Activated naive CD4-positive, alpha-beta T cell treated with anti-CD3 and anti-CD28 coated beads, Interleukin-2, amount 50 U/mL, for 24 hours (primary cell): ENCODE results near the gene MED17.
"Not testable (repeated sequence)": the region's sequence is repeated elsewhere in the genome, so short reads cannot be mapped to it uniquely, and the experiment has no call there.

ENCODE experiments used
- H3K27ac Mint-ChIP-seq: one replicate; pipeline ENCODE4 v1.8.0; 2021; ENCODE audit warnings: mild to moderate bottlenecking, mixed read lengths
- H3K27me3 Mint-ChIP-seq: one replicate; pipeline ENCODE4 v1.8.0; 2021; ENCODE audit warnings: mixed read lengths
- H3K36me3 Mint-ChIP-seq: one replicate; pipeline ENCODE4 v1.8.0; 2021; ENCODE audit warnings: mixed read lengths
- H3K4me1 Mint-ChIP-seq: one replicate; pipeline ENCODE4 v1.8.0; 2021; ENCODE audit warnings: mixed read lengths
- H3K4me3 Mint-ChIP-seq: one replicate; pipeline ENCODE4 v1.8.0; 2021; ENCODE audit warnings: mild to moderate bottlenecking, mixed read lengths
- H3K9me3 Mint-ChIP-seq: one replicate; pipeline ENCODE4 v1.8.0; 2021; ENCODE audit warnings: mixed read lengths

Gene MED17

GRCh38 chr11:93774560-93774959 lies 9.5 kb upstream of the MED17 start:
- not testable (repeated sequence) for H3K27ac Mint-ChIP-seq, H3K4me3 Mint-ChIP-seq, H3K4me1 Mint-ChIP-seq, H3K36me3 Mint-ChIP-seq, H3K9me3 Mint-ChIP-seq, H3K27me3 Mint-ChIP-seq

GRCh38 chr11:93775289-93775688 lies 8.8 kb upstream of the MED17 start:
- no peaks in the 10 kb centered on the region for H3K4me1 Mint-ChIP-seq
- H3K4me3 Mint-ChIP-seq, result no peak overlapping the region
- H3K9me3 Mint-ChIP-seq, result no peaks in the 10 kb centered on the region
- H3K36me3 Mint-ChIP-seq, result peaks cover 6% of the 10 kb centered on the region
- no peaks in the 10 kb centered on the region for H3K27me3 Mint-ChIP-seq
- H3K27ac Mint-ChIP-seq, result no peak overlapping the region

GRCh38 chr11:93783362-93783761 lies 720 bp upstream of the MED17 start:
- Mint-ChIP-seq H3K4me3 (peak overlapping the region; percentile 100), H3K9me3 (no peaks in the 10 kb centered on the region), H3K27ac (no peak overlapping the region), H3K4me1 (peaks cover 47% of the 10 kb centered on the region), H3K27me3 (no peaks in the 10 kb centered on the region), H3K36me3 (peaks cover 10% of the 10 kb centered on the region)

GRCh38 chr11:93783765-93784144 lies 327 bp upstream of the MED17 start:
- Mint-ChIP-seq H3K4me3 (peak overlapping the region; percentile 100), H3K27me3 (no peaks in the 10 kb centered on the region), H3K36me3 (peaks cover 8% of the 10 kb centered on the region), H3K9me3 (no peaks in the 10 kb centered on the region), H3K27ac (peak overlapping the region; percentile 99), H3K4me1 (peaks cover 50% of the 10 kb centered on the region)

GRCh38 chr11:93784935-93785360 lies 866 bp downstream of the MED17 start:
- Mint-ChIP-seq H3K27me3 (no peaks in the 10 kb centered on the region), H3K27ac (peak overlapping the region; percentile 99), H3K4me1 (peaks cover 52% of the 10 kb centered on the region), H3K36me3 (peaks cover 8% of the 10 kb centered on the region), H3K9me3 (no peaks in the 10 kb centered on the region), H3K4me3 (peak overlapping the region; percentile 100)

GRCh38 chr11:93791493-93791892 lies 7.4 kb downstream of the MED17 start:
- Mint-ChIP-seq H3K4me3 (no peak overlapping the region), H3K9me3 (no peaks in the 10 kb centered on the region), H3K4me1 (peaks cover 30% of the 10 kb centered on the region), H3K27ac (no peak overlapping the region), H3K36me3 (peaks cover 23% of the 10 kb centered on the region), H3K27me3 (no peaks in the 10 kb centered on the region)

- Mint-ChIP-seq H3K27ac (no peak overlapping the region), H3K9me3 (no peaks in the 10 kb centered on the region), H3K4me1 (peaks cover 9% of the 10 kb centered on the region), H3K4me3 (no peak overlapping the region), H3K36me3 (peaks cover 24% of the 10 kb centered on the region), H3K27me3 (no peaks in the 10 kb centered on the region)
These were observed 12.6 kb downstream of the MED17 start for GRCh38 chr11:93796441-93797231.

- Mint-ChIP-seq H3K27ac (no peak overlapping the region), H3K36me3 (peaks cover 13% of the 10 kb centered on the region), H3K4me1 (peaks cover 14% of the 10 kb centered on the region), H3K27me3 (no peaks in the 10 kb centered on the region), H3K9me3 (no peaks in the 10 kb centered on the region), H3K4me3 (no peak overlapping the region)
These were observed 17.3 kb downstream of the MED17 start for GRCh38 chr11:93801366-93801765.

GRCh38 chr11:93804879-93805278 lies 20.8 kb downstream of the MED17 start:
- no peak overlapping the region for H3K4me3 Mint-ChIP-seq
- H3K27ac Mint-ChIP-seq, result no peak overlapping the region
- no peaks in the 10 kb centered on the region for H3K27me3 Mint-ChIP-seq
- no peaks in the 10 kb centered on the region for H3K9me3 Mint-ChIP-seq
- peaks cover 14% of the 10 kb centered on the region for H3K4me1 Mint-ChIP-seq
- peaks cover 12% of the 10 kb centered on the region for H3K36me3 Mint-ChIP-seq

GRCh38 chr11:93807980-93808379 lies 23.9 kb downstream of the MED17 start:
- Mint-ChIP-seq H3K9me3 (no peaks in the 10 kb centered on the region), H3K4me1 (peaks cover 4% of the 10 kb centered on the region), H3K27ac (no peak overlapping the region), H3K4me3 (no peak overlapping the region), H3K36me3 (peaks cover 12% of the 10 kb centered on the region), H3K27me3 (no peaks in the 10 kb centered on the region)

- Mint-ChIP-seq H3K4me3 (no peak overlapping the region), H3K36me3 (peaks cover 15% of the 10 kb centered on the region), H3K9me3 (no peaks in the 10 kb centered on the region), H3K4me1 (no peaks in the 10 kb centered on the region), H3K27ac (no peak overlapping the region), H3K27me3 (no peaks in the 10 kb centered on the region)
These were observed 29.9 kb downstream of the MED17 start for GRCh38 chr11:93813974-93814373.

- H3K27me3 Mint-ChIP-seq, result no peaks in the 10 kb centered on the region
- H3K4me3 Mint-ChIP-seq, result no peak overlapping the region
- H3K4me1 Mint-ChIP-seq, result no peaks in the 10 kb centered on the region
- H3K9me3 Mint-ChIP-seq, result no peaks in the 10 kb centered on the region
- no peak overlapping the region for H3K27ac Mint-ChIP-seq
- peaks cover 16% of the 10 kb centered on the region for H3K36me3 Mint-ChIP-seq
These were observed 31.0 kb downstream of the MED17 start for GRCh38 chr11:93814966-93815633.

GRCh38 chr11:93817426-93818348 lies 33.6 kb downstream of the MED17 start:
- Mint-ChIP-seq H3K4me3 (no peak overlapping the region), H3K36me3 (peaks cover 16% of the 10 kb centered on the region), H3K9me3 (no peaks in the 10 kb centered on the region), H3K27ac (no peak overlapping the region), H3K4me1 (no peaks in the 10 kb centered on the region), H3K27me3 (no peaks in the 10 kb centered on the region)

- no peak overlapping the region for H3K4me3 Mint-ChIP-seq
- no peaks in the 10 kb centered on the region for H3K27me3 Mint-ChIP-seq
- no peak overlapping the region for H3K27ac Mint-ChIP-seq
- no peaks in the 10 kb centered on the region for H3K4me1 Mint-ChIP-seq
- H3K36me3 Mint-ChIP-seq, result peaks cover 10% of the 10 kb centered on the region
- H3K9me3 Mint-ChIP-seq, result no peaks in the 10 kb centered on the region
These were observed 36.0 kb downstream of the MED17 start for GRCh38 chr11:93819966-93820695.

GRCh38 chr11:93820847-93821246 lies 36.8 kb downstream of the MED17 start:
- no peak overlapping the region for H3K27ac Mint-ChIP-seq
- no peaks in the 10 kb centered on the region for H3K9me3 Mint-ChIP-seq
- H3K4me1 Mint-ChIP-seq, result no peaks in the 10 kb centered on the region
- H3K27me3 Mint-ChIP-seq, result no peaks in the 10 kb centered on the region
- H3K36me3 Mint-ChIP-seq, result peaks cover 7% of the 10 kb centered on the region
- no peak overlapping the region for H3K4me3 Mint-ChIP-seq
